NCI-H510A treated with DMSO at 0.1 percent for 48 hours (cell line): ENCODE results near the gene TP53I11.

Source experiments
- DNase-seq: peaks from one replicate; lab custom pipeline; 2025; lab: John Stamatoyannopoulos, UW

The TP53I11 gene

GRCh38 chr11:44912270-44912987 lies 38.3 kb downstream of the TP53I11 start:
- DNase-seq: no peak

- peak; percentile 5 for DNase-seq
These were observed 39.5 kb downstream of the TP53I11 start for GRCh38 chr11:44911029-44911814.

GRCh38 chr11:44910591-44910990 lies 40.1 kb downstream of the TP53I11 start:
- DNase-seq: no peak

DNA sequence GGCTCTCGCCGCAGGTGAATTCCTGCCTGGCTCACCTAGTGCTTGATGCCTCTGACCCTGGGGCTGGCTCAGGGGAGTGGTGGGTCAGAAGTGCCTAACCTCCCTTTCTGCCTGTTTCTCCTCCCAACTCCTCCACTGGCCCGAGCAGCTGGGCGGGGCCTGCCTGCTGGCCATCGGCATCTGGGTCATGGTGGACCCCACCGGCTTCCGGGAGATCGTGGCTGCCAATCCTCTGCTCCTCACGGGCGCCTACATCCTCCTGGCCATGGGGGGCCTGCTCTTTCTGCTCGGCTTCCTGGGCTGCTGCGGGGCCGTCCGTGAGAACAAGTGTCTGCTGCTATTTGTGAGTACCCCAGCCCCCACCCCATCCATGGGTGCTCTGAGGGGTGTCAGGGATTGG lies 41.1 kb downstream of the TP53I11 start:
- no peak for DNase-seq

- no peak for DNase-seq
These were observed 44.0 kb downstream of the TP53I11 start for GRCh38 chr11:44906649-44907048.

GRCh38 chr11:44905131-44905866 lies 45.4 kb downstream of the TP53I11 start:
- no peak for DNase-seq

GRCh38 chr11:44904261-44905020 lies 46.2 kb downstream of the TP53I11 start:
- no peak for DNase-seq

DNA sequence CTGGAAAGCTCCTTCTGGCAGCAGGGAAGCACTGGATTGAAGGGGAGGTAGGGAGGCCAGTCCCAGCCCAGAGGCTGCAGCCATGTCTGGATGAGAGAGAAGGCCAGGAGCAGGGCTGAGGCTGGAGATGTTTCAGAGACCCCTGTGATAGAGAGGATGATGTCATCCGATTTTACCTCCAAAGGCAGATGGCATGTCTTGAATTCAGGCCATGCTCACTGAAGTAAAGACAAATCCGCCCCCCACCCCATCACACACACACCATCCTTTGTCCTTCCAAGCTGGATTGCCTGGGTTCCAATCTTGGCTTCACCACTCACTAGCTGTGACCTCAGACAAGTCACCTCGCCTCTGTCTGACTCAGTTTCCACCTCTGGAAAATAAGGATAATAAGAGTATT lies 47.2 kb downstream of the TP53I11 start:
- no peak for DNase-seq

DNA sequence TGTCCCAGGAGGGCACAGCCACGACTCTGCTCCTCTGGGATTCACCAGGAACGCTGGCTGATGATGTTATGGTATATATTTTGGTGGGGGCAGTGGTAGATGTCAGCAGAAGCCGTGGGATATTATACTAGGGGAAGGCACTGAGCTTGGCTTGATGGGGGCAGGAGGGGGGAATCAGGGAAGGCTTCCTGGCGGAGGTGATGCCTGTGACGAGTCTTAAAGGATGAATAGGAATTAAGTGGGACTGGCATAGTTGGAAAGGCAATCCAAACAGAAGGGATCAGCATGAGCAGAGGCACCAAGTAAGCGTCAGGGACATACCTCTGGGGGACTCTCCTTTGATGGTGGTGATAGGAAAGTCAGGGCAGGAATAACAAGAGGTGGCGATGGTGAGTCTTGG lies 47.6 kb downstream of the TP53I11 start:
- DNase-seq: no peak

- no peak for DNase-seq
These were observed 48.9 kb downstream of the TP53I11 start for GRCh38 chr11:44901786-44902185.

- DNase-seq: no peak
These were observed 49.5 kb downstream of the TP53I11 start for GRCh38 chr11:44901120-44901633.

DNA sequence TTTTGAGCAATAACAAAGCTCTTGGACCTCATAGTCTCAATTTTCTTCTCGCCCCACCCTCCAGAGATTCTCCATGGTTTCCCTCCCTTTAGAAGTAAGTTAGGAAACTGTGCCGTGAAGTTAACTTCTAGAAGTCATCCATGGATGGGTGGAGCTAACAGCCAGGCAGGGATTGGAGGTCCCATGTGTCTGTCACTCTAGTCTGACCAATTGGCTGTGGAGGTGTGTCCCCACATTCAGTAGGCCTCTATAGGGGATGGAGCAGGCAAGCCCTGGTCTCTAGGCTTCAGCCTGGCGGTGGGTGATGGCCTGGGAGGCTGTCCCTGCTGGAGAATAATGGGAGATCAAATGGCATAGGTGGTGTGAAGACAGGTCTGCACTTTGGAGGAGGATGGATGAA lies 50.7 kb downstream of the TP53I11 start:
- no peak for DNase-seq

GRCh38 chr11:44893846-44894617 lies 56.7 kb downstream of the TP53I11 start:
- no peak for DNase-seq

GRCh38 chr11:44893308-44893822 lies 57.3 kb downstream of the TP53I11 start:
- no peak for DNase-seq

GRCh38 chr11:44892843-44893242 lies 57.8 kb downstream of the TP53I11 start:
- no peak for DNase-seq

DNA sequence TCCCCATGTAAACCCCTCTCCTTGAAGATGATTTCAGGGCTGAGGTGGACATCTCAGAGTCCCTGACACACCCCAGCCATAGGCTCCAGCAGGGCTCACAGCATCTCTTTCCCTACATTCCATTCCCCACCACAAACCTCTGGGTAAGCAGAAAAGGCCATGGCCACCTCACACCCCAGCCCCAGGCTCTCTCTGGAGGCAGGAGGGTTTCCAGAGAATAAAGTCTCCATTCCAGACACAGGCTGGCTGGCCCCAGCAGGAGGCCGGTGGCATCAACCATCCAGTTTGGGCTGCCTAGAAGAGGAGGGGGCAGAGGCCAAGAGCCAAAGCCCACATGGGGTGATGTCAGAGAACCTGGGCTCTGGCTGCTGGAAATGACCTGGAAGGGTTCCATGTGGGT lies 61.4 kb downstream of the TP53I11 start:
- no peak for DNase-seq

DNA sequence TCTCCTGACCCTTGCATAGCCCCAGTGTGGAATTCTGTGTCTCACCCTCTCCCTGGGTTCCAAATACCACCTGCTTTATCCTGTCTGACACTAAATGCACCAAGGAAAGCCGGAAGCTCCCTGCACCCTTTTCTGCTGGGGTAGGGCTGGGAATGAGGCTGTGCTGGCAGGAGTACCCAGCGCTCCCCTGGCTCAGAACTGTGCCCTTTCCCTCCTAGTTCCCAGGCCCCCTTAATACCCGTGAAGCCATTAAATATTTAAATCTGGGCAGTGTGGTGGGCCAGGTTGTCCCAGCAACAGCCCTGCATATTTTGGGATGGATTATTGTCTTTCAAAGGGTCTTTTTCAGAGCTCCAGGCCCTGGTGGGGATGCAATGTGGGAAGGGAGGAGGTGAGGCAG lies 63.0 kb downstream of the TP53I11 start:
- DNase-seq: no peak

GRCh38 chr11:44886790-44887140 lies 63.9 kb downstream of the TP53I11 start:
- DNase-seq: no peak

- no peak for DNase-seq
These were observed 64.5 kb downstream of the TP53I11 start for GRCh38 chr11:44885919-44886789.
